Measurements from ENCODE around the gene GRK4.

- TF ChIP-seq EP300 (IDR thresholded peaks at IDR 0.05) (no peak), CTCF (IDR thresholded peaks at IDR 0.05) (no peak)
Observed at GRCh38 chr4:3022651-3023050, 59.3 kb downstream of the GRK4 start.
